Activated CD4-positive, CD25-positive, alpha-beta regulatory T cell treated with anti-CD3 and anti-CD28 coated beads, Interleukin-2, amount 50 U/mL, for 16 hours (primary cell): ENCODE results near the gene TRAM2.

ENCODE experiments used
- DNase-seq: peaks from one replicate; pipeline ENCODE4 v3.0.0-alpha.2; 2020; ENCODE audit warnings: low read depth, low spot score

TRAM2 gene

DNA sequence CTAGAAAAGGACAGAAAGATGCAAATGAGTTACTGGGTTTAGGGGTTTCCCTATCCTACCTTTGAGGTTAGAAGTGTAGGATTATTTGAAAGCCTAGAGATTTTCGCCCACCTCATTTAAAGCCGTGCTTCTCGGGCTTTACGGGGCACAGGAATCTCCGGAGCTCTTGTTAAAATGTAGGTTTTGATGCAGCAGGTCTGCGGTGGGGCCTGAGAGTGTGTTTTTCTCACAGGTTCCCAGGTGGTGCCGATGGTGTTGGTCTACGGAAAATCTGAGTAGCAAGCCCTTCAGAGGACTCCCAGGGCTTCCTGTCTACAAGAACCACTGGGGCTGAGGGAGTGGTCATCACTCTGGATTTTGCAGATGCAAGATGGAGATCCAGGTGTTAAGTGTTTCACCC, 47.5 kb downstream of the TRAM2 start:
- DNase-seq: no peak

DNA sequence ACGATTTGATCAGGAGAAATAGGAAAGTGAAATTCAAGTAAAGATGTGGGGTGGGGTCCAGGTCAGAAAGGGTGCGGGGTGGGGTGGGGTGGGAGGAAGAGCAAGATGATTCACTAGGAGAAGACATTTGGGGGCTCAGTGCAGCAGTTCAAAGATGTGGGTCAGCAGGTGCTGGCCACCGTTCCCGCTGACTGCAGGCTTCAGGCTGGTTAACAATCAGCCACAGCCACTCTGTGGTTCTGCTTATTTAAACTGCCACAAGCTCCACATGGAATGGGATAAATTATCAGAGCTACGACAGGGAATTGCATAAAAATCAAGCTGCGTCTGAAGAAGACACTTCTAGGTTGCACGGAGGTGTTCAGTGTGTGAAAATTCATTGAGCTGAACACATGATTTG, 49.4 kb downstream of the TRAM2 start:
- DNase-seq: no peak

DNA sequence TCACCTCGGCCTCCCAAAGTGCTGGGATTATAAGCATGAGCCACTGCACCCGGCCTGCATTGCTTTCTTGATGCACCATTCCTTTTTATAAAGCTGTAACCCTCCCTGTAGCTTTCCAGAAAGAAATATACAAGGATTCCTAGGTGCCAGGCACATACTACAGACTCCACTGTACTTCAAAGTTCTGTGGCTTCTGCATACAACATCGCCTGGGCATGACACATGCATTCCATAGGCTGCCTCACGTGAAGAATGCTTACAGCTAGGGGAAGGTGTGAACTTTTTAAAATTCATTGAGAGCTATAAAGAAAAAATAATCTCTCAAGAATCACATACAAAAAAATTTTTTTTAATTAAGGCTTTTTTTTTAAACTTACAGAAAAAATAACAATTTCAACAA, 50.2 kb downstream of the TRAM2 start:
- DNase-seq: no peak

DNA sequence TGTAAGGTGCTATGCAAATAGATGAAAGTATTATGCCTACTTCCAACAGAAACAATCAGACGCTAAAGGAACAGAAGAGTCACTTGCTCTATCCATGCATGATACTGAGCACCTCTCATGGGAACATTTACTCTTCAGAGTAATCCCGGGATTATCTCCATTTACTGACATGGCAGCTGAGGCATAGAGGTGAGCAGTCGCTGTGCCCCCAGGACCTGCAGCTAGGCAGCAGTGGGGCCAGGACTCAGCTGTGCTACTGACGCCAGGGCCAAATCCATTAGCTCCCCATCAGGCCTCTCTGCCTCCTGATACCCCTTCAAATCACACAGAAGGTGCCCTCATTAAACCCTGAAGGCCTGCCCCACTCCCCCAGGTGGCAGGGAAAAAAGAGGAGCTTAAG, 51.9 kb downstream of the TRAM2 start:
- DNase-seq: no peak

DNA sequence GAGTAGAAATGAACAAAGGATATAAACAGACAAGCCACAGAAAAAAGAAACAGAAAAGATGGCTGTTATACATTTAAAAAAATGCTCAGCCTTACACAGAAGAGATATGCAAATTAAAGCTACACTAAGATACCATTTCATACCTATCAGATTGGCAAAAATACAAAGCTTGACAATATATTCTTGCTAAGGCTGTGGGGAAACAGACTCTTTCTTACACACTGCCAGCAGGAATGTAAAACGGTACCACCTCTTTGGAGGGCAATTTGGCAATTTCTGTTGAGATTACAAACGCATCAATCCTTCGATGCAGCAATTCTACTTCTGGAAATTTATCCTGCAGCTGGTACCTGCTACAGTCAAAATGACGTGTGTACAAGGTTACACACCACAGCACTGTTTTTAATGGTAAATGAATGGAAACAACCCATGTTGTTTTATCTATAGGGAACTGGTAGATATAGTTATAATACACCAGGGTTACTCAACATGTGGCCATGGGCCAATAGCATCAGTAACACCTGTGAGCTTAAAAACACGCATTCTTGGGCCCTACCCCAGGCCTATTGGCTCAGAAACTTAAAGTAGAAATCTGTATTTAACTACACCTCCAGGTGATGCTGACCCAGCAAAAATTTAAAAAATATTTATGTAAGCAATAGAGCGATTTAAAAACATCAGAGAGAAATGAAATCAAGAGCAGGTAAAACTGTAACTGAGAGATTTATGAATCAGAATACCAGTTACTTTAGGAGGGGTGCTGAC, 53.3 kb downstream of the TRAM2 start:
- no peak for DNase-seq

DNA sequence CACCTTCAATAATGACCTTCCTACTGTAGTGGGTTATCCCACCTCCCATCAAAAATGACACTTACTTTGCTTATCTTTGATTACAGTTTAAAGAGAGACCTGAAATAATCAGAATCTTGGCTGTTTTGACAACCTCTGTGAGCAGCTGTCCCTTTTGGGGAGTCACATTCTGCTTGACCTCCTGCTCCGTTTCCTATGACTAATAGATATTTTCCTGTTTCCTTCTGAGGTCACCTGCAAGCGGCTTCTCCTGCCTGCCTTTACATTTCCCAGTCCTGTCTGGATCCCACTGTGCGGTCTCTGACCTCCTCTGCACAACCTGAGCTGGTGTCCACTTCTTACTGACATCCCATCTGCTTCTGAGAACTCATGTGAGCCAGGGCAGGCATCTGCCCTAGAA, 54.2 kb downstream of the TRAM2 start:
- no peak for DNase-seq

DNA sequence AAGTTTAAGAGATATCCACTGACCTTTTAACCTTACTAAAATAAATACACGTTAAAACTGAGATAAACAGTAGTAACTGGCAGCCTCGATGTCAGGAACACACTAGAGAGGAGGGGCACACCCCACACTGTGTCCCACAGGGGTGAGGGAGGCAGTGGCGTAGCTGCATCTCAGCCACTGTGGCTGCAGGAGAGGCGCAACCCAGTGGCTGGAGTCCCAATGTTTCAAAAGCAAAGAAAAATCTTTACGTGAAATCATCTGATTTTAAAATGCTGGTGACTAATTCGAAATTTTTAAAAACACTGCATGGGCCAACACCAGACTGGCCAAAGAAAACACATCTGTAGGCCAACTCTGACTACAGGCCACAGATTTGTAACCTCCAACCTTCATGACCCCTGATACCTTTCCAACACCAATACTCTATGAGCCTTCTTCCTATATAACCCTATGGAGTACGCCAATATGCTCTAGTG, 54.7 kb downstream of the TRAM2 start:
- DNase-seq: no peak

DNA sequence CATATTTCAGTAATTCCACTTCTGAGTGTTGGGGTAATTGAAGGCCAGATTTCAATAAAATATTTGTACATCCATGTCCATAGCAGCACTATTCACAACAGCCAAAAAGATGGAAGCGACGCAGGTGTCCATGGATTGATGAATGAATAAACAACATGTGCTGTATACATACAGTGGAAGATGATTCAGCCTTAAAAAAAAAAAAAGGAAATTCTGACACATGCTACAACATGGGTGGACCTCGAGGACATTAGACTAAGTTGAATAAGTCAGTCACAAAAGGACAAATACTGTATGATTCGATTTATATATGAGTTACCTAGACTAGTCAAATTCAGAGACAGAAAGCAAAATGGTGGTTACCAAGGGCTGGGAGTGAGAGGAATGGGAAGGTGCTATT, 57.2 kb downstream of the TRAM2 start:
- DNase-seq: no peak

DNA sequence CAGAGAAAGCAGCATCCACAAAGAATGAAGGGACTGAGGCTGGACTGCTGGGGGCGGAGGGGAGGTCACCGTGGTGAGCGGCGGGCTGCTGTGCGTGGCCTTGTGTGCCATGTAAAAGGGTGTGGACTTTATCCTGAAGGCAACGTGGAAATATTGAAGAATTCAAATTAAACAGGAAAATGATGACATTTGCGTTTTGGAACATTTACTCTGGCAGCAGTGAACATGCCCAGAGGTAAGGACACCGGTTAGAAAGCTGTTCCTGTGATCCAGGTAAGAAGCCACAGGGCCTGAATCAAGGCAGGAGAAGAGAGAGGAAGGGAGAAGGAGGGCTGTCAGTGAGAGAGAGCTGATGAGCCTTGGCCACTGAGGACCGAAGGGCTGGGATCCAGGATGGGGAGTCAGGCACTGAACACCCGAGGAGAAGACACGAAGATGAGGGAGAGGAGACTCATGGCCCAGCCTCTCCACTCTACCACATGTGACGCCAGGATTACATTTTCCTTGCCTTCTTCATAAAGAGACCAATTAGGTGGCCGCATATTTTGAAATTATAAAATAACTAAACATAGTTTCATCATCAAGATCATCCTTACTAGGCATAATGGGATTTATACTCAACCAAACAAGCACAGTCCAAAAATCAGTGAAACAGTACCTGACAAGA, 58.4 kb downstream of the TRAM2 start:
- no peak for DNase-seq

DNA sequence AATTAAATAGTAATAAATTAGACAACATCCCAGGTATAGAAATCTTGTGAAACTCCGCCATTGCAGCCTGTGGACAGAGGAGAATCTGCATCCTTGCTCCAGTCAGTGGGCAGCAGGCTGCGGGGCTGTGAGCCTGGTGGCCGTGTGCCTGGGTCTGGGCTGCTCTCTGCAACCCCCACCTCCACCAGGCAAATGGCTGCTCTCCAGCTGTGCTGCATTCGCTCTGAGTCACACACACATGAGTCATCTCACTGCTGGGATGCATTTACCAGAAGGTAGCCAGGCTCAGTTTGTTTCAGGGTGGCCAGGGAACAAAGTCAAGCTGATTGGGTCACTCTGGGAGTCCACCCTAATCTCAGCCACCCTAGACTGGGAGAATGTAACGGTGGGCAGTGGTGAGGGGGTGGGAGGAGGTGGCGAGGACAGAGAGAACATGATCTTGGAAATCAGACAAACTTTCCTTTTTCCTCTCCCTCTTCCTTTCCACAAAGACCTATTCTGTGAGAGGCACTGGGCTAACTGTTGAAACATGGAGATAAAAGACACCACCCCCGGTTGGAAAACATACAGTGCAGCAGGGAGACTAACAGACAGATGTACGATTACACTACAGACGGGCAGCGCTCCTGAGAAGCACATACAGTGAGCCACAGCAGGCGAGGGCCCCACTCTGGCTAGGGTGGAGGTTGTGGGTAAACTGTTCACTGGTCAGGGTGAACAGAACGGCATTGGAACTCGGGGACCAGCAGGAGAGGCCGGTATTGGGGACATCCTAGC, 59.2 kb downstream of the TRAM2 start:
- DNase-seq: no peak

DNA sequence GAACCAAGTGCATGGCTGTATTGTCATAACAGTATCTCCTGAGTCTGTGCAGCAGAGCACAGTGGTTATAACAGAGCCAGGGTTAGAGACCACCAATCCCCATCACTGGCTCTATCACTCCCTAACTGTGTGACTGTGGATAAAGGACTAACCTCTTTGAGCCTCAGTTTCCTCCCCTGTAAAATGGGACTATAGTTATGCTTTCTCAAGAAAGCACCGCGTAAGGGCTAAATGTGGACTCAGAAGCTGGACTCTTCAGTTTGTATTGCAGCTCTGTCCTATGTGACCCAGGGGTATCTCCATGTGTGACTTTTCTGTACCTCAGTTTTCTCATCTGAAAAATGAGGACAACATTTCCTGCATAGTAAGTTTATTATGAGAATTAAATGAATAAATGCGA, 59.9 kb downstream of the TRAM2 start:
- DNase-seq: no peak

DNA sequence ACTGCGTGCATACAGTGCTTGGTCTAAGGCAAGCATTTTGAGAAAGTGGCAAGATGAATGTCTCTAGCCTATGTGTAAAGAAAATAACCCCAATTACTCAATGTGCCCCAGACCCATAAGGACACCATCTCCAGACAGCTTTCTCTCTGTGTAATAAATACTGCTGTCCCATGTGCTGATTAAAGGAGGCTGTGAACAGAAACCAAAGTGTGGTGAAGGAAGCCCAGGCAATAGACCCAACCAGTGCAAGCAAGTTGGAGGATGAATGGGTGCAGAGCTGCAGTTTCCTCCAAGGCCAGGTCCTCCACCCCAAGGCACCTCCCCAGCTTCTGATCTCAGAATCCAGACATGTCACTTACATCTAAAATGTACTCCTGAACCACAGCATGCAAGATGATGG, 60.6 kb downstream of the TRAM2 start:
- DNase-seq: no peak

DNA sequence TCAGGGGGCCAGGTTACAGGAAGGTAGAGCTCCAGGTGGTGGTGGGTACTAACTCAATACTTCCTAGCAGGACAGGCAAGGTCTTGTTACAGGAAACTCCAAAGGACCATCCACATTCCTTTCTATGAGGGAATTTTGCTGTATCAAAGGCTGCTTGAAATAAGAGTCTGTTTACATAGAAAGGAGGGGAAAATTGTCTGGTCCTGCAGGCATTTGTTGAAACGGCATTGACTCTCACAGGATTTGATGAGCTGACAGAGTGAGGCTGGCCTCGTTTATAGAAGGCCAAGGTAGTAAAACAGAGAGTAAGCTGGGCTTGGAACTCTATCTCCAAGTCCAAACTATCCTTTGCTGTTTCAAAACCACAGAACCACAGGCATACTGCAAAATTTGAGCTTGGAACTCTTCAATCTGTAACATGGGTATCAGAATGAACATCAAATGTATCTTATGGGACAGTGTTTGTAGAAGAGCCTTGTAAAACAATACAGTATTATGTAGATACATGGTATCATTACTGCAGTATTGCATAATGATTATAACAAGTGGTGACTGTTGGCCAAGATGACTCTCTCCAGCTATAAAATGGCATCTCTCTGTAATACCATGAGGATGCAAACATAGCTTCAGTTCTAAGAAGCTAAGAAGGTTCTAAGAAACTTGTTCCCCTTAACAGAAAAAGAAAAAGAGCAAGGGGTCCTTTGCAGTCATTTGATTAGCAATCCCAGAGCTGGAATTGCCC, 61.5 kb downstream of the TRAM2 start:
- no peak for DNase-seq

DNA sequence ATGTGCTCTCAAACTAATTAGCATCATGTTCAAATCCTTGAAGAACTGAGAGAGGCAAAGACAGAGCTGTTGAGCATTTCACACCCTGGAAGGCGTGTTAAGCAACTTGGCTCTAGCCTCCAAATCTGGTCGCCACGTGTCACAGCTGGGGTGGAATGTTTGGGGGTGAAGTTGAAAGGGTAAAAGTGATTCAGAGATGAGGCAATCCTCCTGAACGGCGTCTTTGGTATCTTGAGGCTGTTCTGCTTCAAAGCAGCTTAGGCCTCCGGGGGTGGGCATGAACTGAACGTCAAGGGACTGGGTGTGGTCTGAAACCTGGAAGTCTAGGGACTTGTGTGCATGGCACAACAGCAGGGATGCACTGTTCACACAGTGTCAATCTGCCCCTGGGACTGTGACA, 62.3 kb downstream of the TRAM2 start:
- no peak for DNase-seq

DNA sequence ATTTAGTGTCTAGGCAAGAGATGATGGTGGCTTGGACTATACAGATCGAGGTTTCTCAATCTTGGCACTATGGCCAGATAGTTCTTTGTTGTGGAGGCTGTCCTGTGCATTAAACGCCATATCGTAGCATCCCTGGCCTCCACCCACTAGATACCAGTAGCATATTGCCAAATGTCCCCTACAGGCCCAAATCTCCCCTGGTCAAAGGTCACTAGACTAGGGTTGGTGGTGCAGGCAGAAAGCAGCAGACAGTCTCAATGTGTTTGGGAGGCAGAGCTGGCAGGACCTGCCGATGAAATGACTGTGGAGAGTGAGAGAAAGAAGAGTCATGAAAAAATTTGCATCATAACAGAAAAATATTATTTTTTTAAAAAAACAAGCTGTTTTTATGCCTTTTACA, 63.0 kb downstream of the TRAM2 start:
- no peak for DNase-seq

DNA sequence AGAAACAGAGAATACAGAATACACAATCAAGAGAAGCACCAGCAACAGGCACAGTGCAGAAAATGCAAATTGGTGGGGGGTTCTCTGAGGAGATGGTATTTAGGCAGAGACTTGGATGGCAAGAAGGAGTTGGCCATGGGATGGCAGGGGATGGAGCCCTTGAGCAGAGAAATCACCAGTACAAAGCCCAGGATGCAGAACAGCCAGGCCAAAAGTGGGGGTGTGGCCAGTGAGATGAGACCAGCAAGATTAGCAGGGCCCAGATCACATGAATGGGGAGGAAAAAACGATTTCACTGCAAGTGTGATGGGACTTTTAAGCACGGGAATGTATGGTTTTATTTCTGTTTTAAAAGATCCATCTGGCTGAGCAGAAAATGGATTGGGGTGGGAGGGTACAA, 63.4 kb downstream of the TRAM2 start:
- DNase-seq: no peak

DNA sequence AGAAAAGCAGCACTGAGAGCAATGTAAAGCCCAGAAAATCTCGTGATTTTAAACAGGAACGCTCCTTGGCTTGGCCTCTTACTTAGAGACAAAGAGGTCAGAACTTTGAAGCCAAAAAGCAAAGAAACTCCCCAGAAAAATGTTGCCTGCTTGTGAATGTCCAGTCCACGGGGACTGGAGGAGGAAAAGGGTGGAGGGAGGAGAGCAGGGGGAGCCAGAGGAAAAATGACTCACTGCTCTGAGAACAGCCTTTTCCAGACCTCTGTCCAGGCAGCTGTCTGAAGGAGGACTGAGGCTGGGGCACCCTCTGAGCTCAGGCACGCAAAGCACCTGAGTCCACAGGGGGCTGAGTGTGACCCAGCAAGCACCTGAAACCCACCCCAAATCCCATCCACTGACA, 64.7 kb downstream of the TRAM2 start:
- DNase-seq: no peak

DNA sequence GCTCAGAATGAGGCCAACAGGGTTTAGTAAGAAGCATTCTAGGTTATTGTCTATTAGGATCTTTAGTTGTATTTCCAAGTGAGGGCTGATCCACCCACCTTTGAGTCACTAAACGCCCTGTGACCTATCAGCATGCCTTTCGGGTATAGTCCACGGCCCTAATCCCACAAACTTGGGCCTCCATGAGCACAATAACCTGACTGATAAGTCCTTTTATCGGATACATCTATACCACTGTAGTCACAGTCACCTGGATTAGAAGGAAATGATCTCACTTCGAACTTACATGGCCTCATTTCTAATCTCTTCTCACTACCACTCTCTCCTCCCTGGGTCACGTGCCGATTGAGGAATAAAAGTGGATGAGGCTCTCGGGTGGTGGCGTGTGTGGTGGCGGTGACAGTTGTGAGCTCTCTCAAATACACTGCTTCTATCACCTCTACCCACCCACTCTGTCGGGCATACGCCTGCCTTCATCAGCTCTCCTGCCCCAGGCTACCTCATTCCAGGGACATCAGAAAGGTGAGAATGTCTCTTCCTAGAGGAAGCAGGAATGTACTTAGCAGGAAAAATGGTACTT, 65.2 kb downstream of the TRAM2 start:
- DNase-seq: no peak

DNA sequence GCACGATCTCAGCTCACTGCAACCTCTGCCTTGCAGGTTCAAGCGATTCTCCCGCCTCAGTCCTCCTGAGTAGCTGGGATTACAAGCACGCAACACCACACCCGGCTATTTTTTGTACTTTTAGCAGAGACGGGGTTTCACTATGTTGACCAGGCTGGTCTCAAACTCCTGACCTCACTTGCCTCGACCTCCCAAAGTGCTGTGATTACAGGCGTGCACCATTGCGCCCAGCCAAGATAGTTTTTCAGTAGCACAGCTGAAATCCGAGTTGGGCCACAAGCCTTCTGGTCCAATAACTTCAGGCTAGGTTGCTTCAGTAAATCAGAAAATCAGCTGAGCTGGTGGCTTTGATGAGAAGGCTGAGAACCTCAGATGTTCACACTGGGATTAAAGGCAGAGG, 65.7 kb downstream of the TRAM2 start:
- no peak for DNase-seq

DNA sequence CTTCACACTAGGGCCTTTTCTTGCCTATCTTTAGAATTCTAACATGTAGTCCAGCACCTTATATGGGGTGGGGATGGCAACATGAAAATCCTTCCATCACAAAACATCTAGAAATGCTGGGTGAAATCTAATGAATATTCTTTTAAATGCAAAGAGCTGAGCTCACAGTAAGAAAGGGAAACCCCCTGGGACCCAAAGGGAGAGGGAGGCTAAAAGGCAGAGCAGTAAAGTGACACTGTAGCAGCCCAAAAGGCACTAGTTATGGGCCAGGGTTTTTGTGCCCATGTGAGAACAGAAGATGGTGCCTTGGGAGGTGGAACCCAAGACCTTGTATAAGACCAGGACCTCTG, 66.7 kb downstream of the TRAM2 start:
- DNase-seq: no peak

DNA sequence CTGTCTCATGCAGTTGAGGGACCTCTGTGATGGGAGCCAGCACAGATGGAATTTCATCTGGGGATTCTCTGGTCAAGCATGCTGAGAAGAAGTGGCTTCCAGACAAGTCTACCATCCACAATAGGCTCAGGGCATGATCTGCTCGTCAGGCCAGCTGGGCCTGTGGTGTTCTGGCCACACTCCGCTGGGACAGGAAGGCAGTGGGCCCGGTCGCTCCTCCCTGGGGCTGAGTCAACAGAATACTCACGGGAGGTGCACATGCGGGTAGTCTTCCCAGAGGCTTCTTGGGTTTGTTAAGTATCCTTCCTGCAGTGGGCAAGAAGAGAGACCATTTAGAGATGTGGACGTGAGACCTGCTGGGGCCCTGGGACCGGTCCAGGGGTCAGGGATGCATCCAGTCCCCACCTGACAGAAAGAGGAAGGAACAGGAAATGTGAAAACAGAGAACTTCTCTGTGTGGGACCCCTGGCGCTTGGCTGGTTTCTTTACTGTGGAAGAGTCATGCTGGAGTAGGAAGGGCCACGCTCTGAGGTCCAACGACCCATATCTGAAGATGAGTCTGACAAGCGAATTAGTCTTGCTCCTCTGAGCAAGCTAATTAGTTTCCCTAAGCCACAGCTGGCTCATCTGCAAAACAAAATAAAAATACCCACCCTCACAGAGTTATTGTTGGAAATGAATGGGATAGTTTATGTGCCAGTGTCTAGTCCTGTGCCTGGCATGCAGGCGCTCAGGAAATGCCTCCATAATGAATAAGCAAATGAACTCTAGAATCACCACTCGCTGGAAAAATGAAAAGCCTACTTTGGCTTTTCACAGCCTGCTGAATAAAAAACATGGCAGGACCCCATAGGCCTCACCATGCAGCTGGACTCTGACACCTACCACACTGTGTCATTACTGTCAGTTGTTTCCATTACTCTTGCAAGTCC, 67.3 kb downstream of the TRAM2 start:
- DNase-seq: no peak
